HG03571 (cell line): Measurements from ENCODE around the gene DRAXIN.
A peak's percentile ranks its signal among the peaks of the same experiment; 100 is the strongest.

Source experiments
- ATAC-seq: cut with Tn5 transposase; IDR thresholded peaks from one replicate; pipeline ENCODE4 v1.9.1; 2021; ENCODE audit not compliant: unreplicated experiment

The DRAXIN gene

GRCh38 chr1:11654939-11655808 is 36.3 kb upstream of the DRAXIN start:
- peak; percentile 12 for ATAC-seq

GRCh38 chr1:11657654-11658053 is 33.9 kb upstream of the DRAXIN start:
- no peak for ATAC-seq

- ATAC-seq = no peak
Observed at GRCh38 chr1:11658542-11658941, 33.0 kb upstream of the DRAXIN start.

- no peak for ATAC-seq
Observed at GRCh38 chr1:11659748-11660147, 31.8 kb upstream of the DRAXIN start.

GRCh38 chr1:11661103-11661502 is 30.4 kb upstream of the DRAXIN start:
- no peak for ATAC-seq

DNA sequence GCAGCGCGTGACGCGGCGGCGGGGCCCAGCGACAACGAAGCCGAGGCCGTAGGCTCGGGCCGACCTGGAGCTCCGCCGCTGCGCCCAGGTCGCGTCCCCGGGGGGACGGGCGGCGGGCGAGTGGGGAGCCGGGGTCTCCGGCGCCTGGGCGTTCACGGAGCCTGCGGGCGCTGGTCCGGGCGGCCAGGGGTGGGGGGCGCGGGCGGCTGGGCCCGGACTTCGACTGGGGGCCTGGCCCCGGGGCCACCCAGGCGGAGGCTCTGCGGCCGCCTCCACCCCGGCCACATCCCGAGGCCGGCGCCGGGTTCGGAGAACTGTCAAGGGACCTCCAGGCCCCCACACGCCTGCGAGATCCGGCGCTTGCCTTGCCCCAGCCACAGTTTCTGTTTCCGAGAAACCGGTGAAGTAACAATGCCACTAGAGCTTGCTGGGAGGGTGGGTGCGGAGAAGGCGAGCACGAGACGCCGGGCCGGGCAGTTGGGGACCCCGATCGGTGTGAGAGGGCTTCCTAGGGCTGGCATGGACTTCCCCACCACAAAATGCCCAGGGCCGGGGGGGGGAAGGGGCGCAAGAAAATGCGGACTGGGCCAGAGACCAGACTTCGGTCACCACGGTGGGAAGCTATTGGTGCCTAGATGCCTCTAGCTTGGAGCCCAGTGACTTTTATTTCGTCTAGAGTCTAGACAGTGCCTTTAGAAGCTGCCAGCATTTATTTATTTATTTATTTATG is 27.0 kb upstream of the DRAXIN start:
- ATAC-seq = peak; percentile 44

- ATAC-seq = no peak
Observed at GRCh38 chr1:11668516-11668915, 23.0 kb upstream of the DRAXIN start.

DNA sequence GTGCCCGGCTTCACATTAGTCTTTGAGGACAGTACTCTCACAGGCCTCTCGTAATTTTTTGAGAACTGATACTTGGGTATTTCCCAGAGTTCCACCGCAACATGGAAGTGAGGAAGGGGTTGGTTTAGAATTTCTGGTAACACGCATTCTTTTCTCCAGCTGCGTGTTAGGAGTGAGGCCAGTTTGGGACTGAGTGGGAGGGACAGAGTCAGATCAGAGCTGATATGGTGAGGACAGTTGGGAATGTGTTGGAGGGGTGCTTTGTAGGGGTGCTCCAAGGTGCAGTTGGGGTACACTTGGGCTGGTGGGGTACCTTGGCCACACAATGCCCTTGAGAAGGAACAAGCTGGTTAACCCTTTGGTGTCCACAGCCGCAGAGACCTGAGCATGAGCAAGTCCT is 20.8 kb upstream of the DRAXIN start:
- ATAC-seq = no peak

DNA sequence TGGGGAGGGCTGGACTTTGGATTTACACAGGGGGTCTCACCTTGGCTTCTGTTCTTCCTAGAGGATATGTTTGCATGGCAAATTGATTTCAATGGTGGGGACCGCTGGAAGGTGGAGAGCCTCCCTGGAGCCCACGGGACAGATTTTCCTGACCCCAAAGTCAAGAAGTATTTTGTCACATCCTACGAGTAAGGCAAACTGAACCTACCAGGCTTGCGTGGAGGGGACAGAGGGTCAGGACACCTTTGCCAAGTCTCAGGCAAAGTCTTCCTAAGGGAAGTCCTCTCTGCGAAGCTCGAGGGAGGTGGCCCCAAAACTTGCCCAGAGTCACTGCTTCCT is 20.3 kb upstream of the DRAXIN start:
- ATAC-seq = no peak

- no peak for ATAC-seq
Observed at GRCh38 chr1:11671544-11672286, 19.8 kb upstream of the DRAXIN start.

DNA sequence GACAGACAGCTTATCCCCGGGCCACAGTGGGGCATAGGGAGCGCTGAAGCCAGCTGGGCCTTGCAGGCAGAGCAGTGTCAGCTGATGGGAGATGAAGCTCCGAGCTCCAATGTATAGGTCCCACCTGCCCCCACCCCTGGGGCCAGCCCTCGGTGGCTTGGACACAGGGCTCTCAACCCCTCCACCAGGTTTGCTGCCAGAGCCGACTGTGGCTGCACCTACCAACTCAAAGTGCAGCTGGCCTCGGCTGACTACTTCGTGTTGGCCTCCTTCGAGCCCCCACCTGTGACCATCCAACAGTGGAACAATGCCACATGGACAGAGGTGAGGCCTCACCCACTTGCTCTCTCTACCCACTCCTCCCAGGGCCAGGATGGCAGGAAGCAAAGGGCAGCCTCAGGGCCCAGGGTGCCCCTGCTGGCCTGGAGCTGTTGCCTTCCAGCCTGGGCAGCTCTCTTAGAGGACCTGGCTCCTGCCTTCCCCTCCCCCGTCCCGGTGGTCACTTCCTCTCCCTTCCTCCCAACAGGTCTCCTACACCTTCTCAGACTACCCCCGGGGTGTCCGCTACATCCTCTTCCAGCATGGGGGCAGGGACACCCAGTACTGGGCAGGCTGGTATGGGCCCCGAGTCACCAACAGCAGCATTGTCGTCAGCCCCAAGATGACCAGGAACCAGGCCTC is 18.3 kb upstream of the DRAXIN start:
- no peak for ATAC-seq

DNA sequence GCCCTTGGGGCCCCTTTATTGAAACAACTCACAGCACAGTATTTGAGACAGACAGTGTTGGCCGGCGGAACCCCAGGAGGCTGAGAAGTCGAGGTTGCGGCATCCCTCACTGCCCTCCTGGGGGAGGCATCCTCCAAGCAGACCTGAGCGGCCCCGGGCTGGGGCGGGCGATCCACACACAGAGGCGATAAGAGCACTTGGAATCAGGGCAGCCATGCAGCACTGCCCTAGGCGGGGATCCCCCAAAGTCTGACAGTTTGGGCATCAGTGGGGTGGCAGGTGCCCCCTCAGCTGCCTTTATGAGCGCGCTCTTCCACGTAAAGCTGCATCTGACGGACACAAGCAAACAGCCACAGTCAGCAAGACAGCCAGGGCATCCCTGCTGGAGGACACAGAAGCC is 17.0 kb upstream of the DRAXIN start:
- ATAC-seq = no peak

DNA sequence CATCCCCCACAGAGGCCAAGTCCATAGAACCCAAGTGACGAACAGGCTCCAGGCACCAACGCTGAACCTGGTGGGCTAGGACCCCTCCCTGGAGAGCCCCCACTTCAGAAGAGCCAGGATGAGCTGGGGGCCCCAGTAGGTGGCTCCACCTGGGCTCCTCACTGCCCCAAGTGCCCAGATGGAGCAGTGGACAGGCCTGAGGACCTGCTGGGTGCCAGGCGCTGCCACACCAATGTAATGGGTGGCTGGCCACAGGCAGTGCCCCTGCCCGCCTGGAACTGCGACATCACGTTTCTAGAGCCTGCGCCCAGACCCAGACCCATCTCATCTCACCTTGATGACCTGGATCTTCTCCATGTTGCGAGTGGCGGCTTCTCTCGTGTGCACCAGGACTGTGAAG is 16.2 kb upstream of the DRAXIN start:
- no peak for ATAC-seq

DNA sequence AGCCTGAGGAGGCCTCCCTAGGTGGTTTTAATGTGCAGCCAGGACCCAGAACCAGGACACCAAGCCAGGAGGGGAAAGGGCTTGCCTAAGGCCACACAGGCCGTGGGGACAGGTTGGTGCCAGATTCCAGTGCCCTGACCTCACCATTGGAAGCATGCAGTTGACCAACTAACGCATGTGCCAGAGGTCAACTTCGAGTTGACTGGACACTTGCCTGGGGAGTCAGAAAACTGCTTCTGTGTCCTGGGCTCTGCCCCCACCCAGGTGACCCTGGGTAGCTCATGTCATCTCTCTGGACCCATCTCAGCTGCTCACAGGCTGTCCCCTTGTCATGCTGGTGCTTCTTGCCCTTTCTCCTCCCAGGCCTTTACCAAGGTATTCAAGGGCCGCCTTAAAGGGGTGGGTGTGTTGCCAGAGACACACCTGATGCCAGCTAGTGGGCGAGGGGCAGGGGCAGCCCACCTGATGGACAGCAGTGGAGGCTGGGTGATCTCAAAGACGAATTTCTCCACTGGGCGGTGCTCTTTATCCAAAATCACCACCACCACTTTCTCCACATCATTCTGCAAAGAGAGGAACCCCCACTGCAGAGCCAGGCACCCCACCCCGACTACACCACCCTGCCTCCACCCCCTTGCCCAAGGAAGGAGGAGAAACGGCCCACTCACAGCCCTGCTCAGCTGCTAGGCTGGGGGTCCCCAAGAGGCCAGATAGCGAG is 15.0 kb upstream of the DRAXIN start:
- ATAC-seq = no peak

DNA sequence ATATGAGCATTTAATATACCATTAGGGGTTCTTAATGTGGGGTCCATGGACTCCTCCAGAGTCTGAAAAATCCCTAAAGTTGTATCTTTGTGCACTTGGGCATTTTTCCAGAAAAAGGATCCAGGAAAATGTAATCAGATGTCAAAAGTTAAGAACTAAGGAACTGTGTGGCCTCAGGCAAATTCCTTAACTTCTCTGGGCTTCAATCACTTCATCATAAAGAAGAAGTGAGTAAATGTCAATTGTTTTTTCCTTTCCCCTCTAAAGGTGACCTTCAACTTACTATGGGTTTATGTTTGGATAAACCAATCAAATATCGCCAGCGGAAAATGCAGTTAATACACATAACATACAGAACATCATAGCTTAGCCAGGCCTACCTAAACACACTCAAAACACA is 13.1 kb upstream of the DRAXIN start:
- ATAC-seq = no peak

DNA sequence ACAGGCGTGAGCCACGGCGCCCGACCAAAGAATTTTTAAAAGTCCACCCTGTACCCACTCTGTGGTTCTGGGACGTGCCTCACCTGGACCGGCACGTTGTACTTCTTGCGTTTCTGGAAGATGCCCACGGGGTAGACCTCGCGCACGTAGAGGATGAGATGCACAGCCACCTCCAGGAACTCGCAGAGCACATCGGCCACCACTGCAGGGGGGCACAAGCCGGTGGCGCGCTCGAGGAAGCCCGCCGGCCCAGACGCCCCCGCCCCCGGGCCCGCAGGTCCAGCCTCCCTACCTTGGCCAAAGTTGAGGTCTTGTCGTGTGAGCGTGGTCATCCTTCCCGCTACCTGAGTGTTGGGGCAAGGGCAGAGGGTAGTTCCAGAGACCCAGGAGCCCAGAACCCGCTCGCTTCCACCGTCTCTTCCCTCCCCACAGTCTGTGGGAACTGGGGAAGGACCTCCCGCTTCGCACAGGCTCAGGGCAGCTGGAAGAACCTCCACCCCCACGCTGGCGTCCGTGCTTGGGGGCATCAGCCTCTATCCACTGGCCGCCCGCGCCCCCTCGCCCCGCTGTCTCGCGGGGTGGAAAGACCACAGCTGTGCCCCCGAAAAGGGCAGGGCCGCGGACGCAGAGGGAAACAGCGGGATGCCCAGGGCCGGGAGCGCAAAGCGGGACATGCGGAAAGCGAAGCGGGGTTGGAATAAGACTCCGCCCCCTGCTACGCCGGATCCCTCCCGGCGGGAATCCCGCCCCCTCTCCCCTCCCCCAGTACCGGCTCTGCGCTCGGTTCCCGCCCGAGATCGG is 11.0 kb upstream of the DRAXIN start:
- ATAC-seq = peak; percentile 16

GRCh38 chr1:11681071-11681771 is 10.3 kb upstream of the DRAXIN start, which contains the start of gene MAD2L2:
MAD2L2 (minus strand) TSS chr1:11681148; CDS start chr1:11680601, 547 bp downstream.
- ATAC-seq = peak; percentile 77

DNA sequence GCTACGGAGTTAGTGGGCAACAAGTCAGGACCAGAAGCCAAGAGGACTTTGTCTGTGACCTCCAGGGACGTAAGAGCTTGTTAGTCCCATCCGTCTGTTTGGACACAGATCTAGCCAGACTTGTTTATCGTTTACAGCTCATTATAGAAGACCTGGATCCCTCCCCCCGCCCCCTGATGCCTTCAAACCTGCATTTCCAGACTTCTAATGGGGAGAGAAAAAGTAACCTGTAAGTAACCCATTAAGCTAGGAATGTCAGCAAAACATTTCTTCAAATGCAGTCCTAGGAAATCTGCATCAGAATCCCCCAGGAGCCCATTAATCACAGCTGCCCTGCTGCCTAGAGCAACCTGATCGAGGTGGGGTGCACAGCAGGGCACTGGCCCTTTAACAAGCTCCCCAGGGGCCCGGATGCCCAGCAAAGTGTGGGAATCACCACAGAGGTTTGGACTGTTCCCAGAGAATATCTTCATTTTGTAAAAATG is 9.2 kb upstream of the DRAXIN start:
- ATAC-seq = no peak

- ATAC-seq = no peak
Observed at GRCh38 chr1:11682799-11683198, 8.7 kb upstream of the DRAXIN start.
